Nephron progenitor cell (in vitro differentiated cells): Measurements from ENCODE around the gene HAUS3.

ENCODE experiments used
- DNase-seq: peaks from one replicate; pipeline ENCODE4 v3.0.0; 2021
- H3K27ac Mint-ChIP-seq: 2 replicates; pipeline ENCODE4 v1.8.0; 2021; ENCODE audit warnings: mild to moderate bottlenecking, moderate library complexity, mixed read lengths
- H3K27me3 Mint-ChIP-seq: 2 replicates; pipeline ENCODE4 v1.8.0; 2021; ENCODE audit warnings: mild to moderate bottlenecking, low read depth, mixed read lengths; ENCODE audit not compliant: poor library complexity
- H3K36me3 Mint-ChIP-seq: 2 replicates; pipeline ENCODE4 v1.8.0; 2021; ENCODE audit warnings: low read depth, mixed read lengths
- H3K4me1 Mint-ChIP-seq: 2 replicates; pipeline ENCODE4 v1.8.0; 2021; ENCODE audit warnings: mixed read lengths
- H3K4me3 Mint-ChIP-seq: 2 replicates; pipeline ENCODE4 v1.8.0; 2021; ENCODE audit warnings: mild to moderate bottlenecking, moderate library complexity, mixed read lengths
- H3K9me3 Mint-ChIP-seq: 2 replicates; pipeline ENCODE4 v1.8.0; 2021; ENCODE audit warnings: mild to moderate bottlenecking, moderate library complexity, mixed read lengths
- TF ChIP-seq, protein P1 (sequence below): fragments of 200-600 bp; sonication (generic); IDR thresholded peaks from 2 replicates; pipeline ENCODE4 v1.5.0; 2021; ENCODE audit warnings: antibody characterized with exemption

HAUS3 gene

GRCh38 chr4:2258091-2259035 is 16.4 kb upstream of the HAUS3 start:
- H3K4me3 Mint-ChIP-seq: no peak overlapping the region
- no peaks in the 10 kb centered on the region for H3K27me3 Mint-ChIP-seq

DNA sequence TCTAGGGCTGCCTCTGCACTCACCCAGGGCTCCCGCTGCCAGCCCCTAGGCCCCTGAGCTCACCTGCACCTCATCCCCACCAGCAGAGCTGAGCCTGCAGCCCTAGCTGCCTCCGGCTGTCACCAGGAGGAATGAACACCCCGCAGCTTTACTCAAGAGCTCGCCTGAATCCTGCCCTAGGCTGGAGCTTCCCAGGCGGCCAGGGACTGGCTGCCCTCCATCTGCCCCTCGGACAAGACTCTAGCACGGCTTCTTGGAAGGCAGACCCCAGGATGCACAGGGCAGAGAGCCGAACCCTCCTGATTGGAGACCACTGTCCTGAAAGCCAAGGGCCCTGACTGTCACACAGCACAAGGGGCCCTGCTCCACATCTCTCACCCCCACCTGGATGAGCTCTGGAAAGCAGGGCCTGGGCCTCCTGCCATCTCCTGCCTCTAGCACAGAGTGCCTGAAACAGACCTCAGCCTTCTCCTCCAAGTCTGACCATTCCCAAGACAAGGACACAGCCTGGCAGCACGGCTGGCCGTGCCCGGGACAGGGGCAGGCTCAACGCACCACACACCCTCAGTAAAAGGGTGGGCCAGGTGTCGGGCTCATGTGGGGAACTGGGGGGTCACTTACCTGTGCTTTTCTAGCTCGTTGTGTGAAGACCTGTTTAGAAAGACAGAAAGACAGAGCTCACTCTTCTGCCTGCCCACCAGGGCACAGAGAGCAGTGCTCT is 15.6 kb upstream of the HAUS3 start:
- no peaks in the 10 kb centered on the region for H3K27me3 Mint-ChIP-seq
- no peaks in the 10 kb centered on the region for H3K9me3 Mint-ChIP-seq
- H3K4me3 Mint-ChIP-seq: no peak overlapping the region
- H3K4me1 Mint-ChIP-seq: peaks cover 34% of the 10 kb centered on the region
- peak overlapping the region; percentile 80 for H3K27ac Mint-ChIP-seq
- TF ChIP-seq, protein P1, sequence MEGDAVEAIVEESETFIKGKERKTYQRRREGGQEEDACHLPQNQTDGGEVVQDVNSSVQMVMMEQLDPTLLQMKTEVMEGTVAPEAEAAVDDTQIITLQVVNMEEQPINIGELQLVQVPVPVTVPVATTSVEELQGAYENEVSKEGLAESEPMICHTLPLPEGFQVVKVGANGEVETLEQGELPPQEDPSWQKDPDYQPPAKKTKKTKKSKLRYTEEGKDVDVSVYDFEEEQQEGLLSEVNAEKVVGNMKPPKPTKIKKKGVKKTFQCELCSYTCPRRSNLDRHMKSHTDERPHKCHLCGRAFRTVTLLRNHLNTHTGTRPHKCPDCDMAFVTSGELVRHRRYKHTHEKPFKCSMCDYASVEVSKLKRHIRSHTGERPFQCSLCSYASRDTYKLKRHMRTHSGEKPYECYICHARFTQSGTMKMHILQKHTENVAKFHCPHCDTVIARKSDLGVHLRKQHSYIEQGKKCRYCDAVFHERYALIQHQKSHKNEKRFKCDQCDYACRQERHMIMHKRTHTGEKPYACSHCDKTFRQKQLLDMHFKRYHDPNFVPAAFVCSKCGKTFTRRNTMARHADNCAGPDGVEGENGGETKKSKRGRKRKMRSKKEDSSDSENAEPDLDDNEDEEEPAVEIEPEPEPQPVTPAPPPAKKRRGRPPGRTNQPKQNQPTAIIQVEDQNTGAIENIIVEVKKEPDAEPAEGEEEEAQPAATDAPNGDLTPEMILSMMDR: no peak
- no peak for DNase-seq
- peaks cover 17% of the 10 kb centered on the region for H3K36me3 Mint-ChIP-seq

More at GRCh38 chr4:2258091-2259035, 16.4 kb upstream of the HAUS3 start:
- Mint-ChIP-seq H3K9me3 (no peaks in the 10 kb centered on the region), H3K27ac (peak overlapping the region; percentile 80), H3K4me1 (peaks cover 29% of the 10 kb centered on the region), H3K36me3 (peaks cover 14% of the 10 kb centered on the region)
- TF ChIP-seq, protein P1: no peak
- DNase-seq: no peak

GRCh38 chr4:2256781-2257191 is 14.9 kb upstream of the HAUS3 start:
- no peaks in the 10 kb centered on the region for H3K9me3 Mint-ChIP-seq
- H3K36me3 Mint-ChIP-seq: peaks cover 17% of the 10 kb centered on the region
- DNase-seq: no peak
- TF ChIP-seq, protein P1: no peak
- H3K27ac Mint-ChIP-seq: no peak overlapping the region
- peaks cover 34% of the 10 kb centered on the region for H3K4me1 Mint-ChIP-seq
- H3K4me3 Mint-ChIP-seq: no peak overlapping the region
- no peaks in the 10 kb centered on the region for H3K27me3 Mint-ChIP-seq

- Mint-ChIP-seq H3K9me3 (no peaks in the 10 kb centered on the region), H3K36me3 (peaks cover 17% of the 10 kb centered on the region), H3K27me3 (no peaks in the 10 kb centered on the region), H3K4me1 (peaks cover 34% of the 10 kb centered on the region), H3K4me3 (no peak overlapping the region), H3K27ac (no peak overlapping the region)
- no peak for DNase-seq
- TF ChIP-seq, protein P1: no peak
Observed at GRCh38 chr4:2256156-2256731, 14.3 kb upstream of the HAUS3 start.

DNA sequence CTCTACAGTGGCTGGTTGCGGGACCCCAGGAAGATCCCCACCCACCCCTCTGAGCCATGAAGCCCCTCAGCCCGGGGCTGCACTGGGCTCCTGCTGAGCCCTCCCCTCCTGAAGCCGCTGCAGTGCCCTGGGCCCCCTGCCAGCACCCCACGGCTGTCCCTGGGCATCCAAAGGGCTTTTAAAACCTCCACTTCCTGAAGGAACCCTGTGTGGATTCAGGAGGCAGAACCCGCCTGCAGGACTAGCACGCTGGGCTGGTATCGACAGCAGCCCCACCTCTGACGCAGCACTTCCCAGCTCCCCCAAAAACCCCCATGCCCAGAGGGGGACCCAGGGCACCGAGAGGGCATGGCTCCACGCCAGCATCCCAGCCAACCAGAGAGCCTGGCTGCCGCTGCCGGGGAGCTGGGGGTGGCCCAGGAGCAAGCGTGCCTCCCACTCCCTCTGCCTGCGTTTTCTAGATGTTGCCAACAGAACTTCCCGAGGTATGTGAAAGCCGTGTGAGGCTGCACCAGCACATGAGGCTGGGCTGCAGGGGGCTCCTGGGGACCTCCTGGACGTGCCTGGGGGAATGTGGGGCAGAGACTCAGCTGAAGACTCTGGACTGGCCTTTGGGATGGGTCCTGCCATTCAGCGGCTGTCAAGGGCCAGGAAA is 13.7 kb upstream of the HAUS3 start:
- Mint-ChIP-seq H3K36me3 (peaks cover 17% of the 10 kb centered on the region), H3K27ac (no peak overlapping the region), H3K27me3 (no peaks in the 10 kb centered on the region), H3K4me1 (peaks cover 34% of the 10 kb centered on the region), H3K9me3 (no peaks in the 10 kb centered on the region), H3K4me3 (no peak overlapping the region)
- DNase-seq: no peak
- TF ChIP-seq, protein P1: no peak
